SK-N-SH (cell line): ENCODE measurements around the gene ZP4. TPM values are rescaled to one million over a fixed set of nuclear protein-coding genes. Genes with fewer than 3 reads are reported as not detected.

Experiments used
- CTCF ChIA-PET: fragments of 300-600, 350-600 bp; formaldehyde crosslinking; extraction: SDS; loops from one replicate; lab custom pipeline; 2021; lab: Yijun Ruan, JAX
- POLR2A ChIA-PET: fragments of 350-600 bp; sonication (Branson Sonifier 250); formaldehyde crosslinking; extraction: SDS; loops from one replicate; lab custom pipeline; 2020; ENCODE audit warnings: antibody characterized with exemption, inconsistent platforms; lab: Yijun Ruan, JAX
- DNase-seq: peaks from one replicate; pipeline ENCODE4 v3.0.0; 2012
- H2AFZ ChIP-seq: fragments of 200-600 bp; sonication (generic); 2 replicates; pipeline ENCODE4 v1.8.1; 2016; ENCODE audit warnings: antibody characterized with exemption, mild to moderate bottlenecking, low read depth
- H3F3A ChIP-seq: fragments of 200-600 bp; sonication (generic); replicated peaks from 2 replicates; pipeline ENCODE3; 2016; ENCODE audit warnings: antibody characterized with exemption, mild to moderate bottlenecking; ENCODE audit not compliant: insufficient read depth
- H3K27ac ChIP-seq, 2 experiments: fragments of 200-500 bp in 1 of 2; fragments of 200-600 bp in 1 of 2; sonication (Bioruptor generic) in 1 of 2; sonication (generic), shearing (Covaris generic) in 1 of 2; 2 replicates each; pipeline versions ENCODE4 v1.5.1 to v1.6.1; 2014 to 2016; ENCODE audit warnings: low read depth in 2 of 2, inconsistent platforms in 1 of 2, low read length in 1 of 2, mild to moderate bottlenecking in 1 of 2, mixed read lengths in 1 of 2
- H3K27me3 ChIP-seq: fragments of 200-600 bp; sonication (generic), shearing (Covaris generic); 2 replicates; pipeline ENCODE4 v1.6.1; 2016; ENCODE audit warnings: mixed run types; ENCODE audit not compliant: insufficient read depth
- H3K36me3 ChIP-seq, 2 experiments: fragments of 200-500 bp in 1 of 2; fragments of 200-600 bp in 1 of 2; sonication (Bioruptor generic) in 1 of 2; sonication (generic) in 1 of 2; replicated peaks in 1 of 2; 2 replicates each; pipeline versions ENCODE3 to v1.5.1; 2014 to 2016; ENCODE audit warnings: low read length in 1 of 2, mild to moderate bottlenecking in 1 of 2; ENCODE audit not compliant: insufficient read depth in 2 of 2, control insufficient read depth in 1 of 2
- H3K4me1 ChIP-seq, 2 experiments: fragments of 200-500 bp in 1 of 2; fragments of 200-600 bp in 1 of 2; sonication (Bioruptor generic) in 1 of 2; sonication (generic), shearing (Covaris generic) in 1 of 2; 2 replicates each; pipeline versions ENCODE4 v1.5.1 to v1.6.1; 2014 to 2016; ENCODE audit warnings: low read depth in 1 of 2, low read length in 1 of 2, mixed run types in 1 of 2; ENCODE audit not compliant: insufficient read depth in 2 of 2, control insufficient read depth in 1 of 2
- H3K4me2 ChIP-seq: fragments of 200-600 bp; sonication (generic), shearing (Covaris generic); 2 replicates; pipeline ENCODE4 v1.6.1; 2017; ENCODE audit warnings: mixed run types
- H3K4me3 ChIP-seq, 2 experiments: fragments of 200-500 bp in 1 of 2; fragments of 200-600 bp in 1 of 2; sonication (Bioruptor generic) in 1 of 2; sonication (generic), shearing (Covaris generic) in 1 of 2; 2 replicates each; pipeline versions ENCODE4 v1.5.1 to v1.8.1; 2014 to 2016; ENCODE audit warnings: low read depth in 2 of 2, inconsistent platforms in 1 of 2, low read length in 1 of 2, mild to moderate bottlenecking in 1 of 2, mixed read lengths in 1 of 2, moderate library complexity in 1 of 2
- H3K79me2 ChIP-seq: fragments of 200-600 bp; sonication (generic); 2 replicates; pipeline ENCODE4 v1.8.1; 2017; ENCODE audit warnings: mild to moderate bottlenecking; ENCODE audit not compliant: insufficient read depth
- H3K9ac ChIP-seq: fragments of 200-600 bp; sonication (generic); 2 replicates; pipeline ENCODE4 v1.6.1; 2017; ENCODE audit warnings: mixed run types
- H3K9me2 ChIP-seq: fragments of 200-600 bp; sonication (generic); 2 replicates; pipeline ENCODE4 v1.6.1; 2017; ENCODE audit warnings: mixed run types
- H3K9me3 ChIP-seq: fragments of 200-600 bp; sonication (generic); 2 replicates; pipeline ENCODE4 v1.6.1; 2017; ENCODE audit warnings: mixed run types, mild to moderate bottlenecking, moderate library complexity
- H4K20me1 ChIP-seq: fragments of 200-600 bp; sonication (generic); 2 replicates; pipeline ENCODE4 v1.6.1; 2017; ENCODE audit warnings: mild to moderate bottlenecking, mixed run types; ENCODE audit not compliant: insufficient read depth
- CHD2 ChIP-seq: fragments of 150-350 bp; IDR thresholded peaks from 2 replicates; pipeline ENCODE4 v1.6.1; 2018; ENCODE audit warnings: low read length; ENCODE audit not compliant: partially characterized antibody
- CTCF ChIP-seq: fragments of 200-600 bp; sonication (generic); IDR thresholded peaks from 2 replicates; pipeline ENCODE4 v1.6.1; 2017; ENCODE audit warnings: antibody characterized with exemption, mild to moderate bottlenecking, moderate library complexity
- ELF1 ChIP-seq: IDR thresholded peaks from 2 replicates; pipeline ENCODE4 v1.4.0; 2012
- EP300 ChIP-seq, 2 experiments: IDR thresholded peaks; 2 replicates each; pipeline versions ENCODE4 v1.4.0 to v1.6.1; 2012; ENCODE audit warnings: borderline replicate concordance in 1 of 2, low read depth in 1 of 2, low read length in 1 of 2
- GATA2 ChIP-seq: sonication (generic); formaldehyde crosslinking; IDR thresholded peaks from 2 replicates; pipeline ENCODE4 v1.5.0; 2020; ENCODE audit warnings: mild to moderate bottlenecking, missing genetic modification reagents
- MEF2A ChIP-seq: IDR thresholded peaks from 2 replicates; pipeline ENCODE4 v1.4.0; 2012; ENCODE audit warnings: low read depth, borderline replicate concordance
- PBX3 ChIP-seq: IDR thresholded peaks from 2 replicates; pipeline ENCODE4; 2012
- RAD21 ChIP-seq: IDR thresholded peaks from 2 replicates; pipeline ENCODE4 v1.6.1; 2012; ENCODE audit warnings: mild to moderate bottlenecking, low read length
- RCOR1 ChIP-seq: fragments of 150-350 bp; IDR thresholded peaks from 2 replicates; pipeline ENCODE4 v1.6.1; 2017; ENCODE audit warnings: antibody characterized with exemption, low read length
- REST ChIP-seq: IDR thresholded peaks from 2 replicates; pipeline ENCODE4 v1.6.1; 2012; ENCODE audit warnings: mild to moderate bottlenecking, low read depth, low read length, moderate library complexity
- SIN3A ChIP-seq: IDR thresholded peaks from 2 replicates; pipeline ENCODE4 v1.6.1; 2012; ENCODE audit warnings: low read depth, mild to moderate bottlenecking, low read length, moderate library complexity, borderline replicate concordance
- SMC3 ChIP-seq: IDR thresholded peaks from 2 replicates; pipeline ENCODE4 v1.6.1; 2012; ENCODE audit warnings: low read depth, low read length, improper control_type of control experiment
- TCF12 ChIP-seq: IDR thresholded peaks from 2 replicates; pipeline ENCODE4 v1.4.0; 2012
- ZBTB33 ChIP-seq: IDR thresholded peaks from 2 replicates; pipeline ENCODE4 v1.4.0; 2012; ENCODE audit warnings: low read depth, borderline replicate concordance
- WGBS: methylation state at CpG from one replicate; pipeline ENCODE4 v1.1.6; 2017; ENCODE audit warnings: low lambda C conversion rate; 5-methylcytosine and 5-hydroxymethylcytosine counted together
- polyA plus RNA-seq, 3 experiments: library from polyadenylated mRNA; depleted of rRNA; stranded (reverse); fragments of >200 nt; gene quantifications; 2 replicates each; pipeline ENCODE4 v1.2.3, GENCODE V29; 2012

Gene ZP4
- polyA plus RNA-seq, 1 of the 3 experiments (the other 2 are of a cell fraction), result not detected

- no peak for DNase-seq
- Histone ChIP-seq H3K79me2 (no peaks in the 10 kb centered on the region), H2AFZ (no peak overlapping the region), H3K36me3 (no peaks in the 10 kb centered on the region)
- TF ChIP-seq REST (no peak), SMC3 (no peak), EP300 (IDR thresholded peaks at IDR 0.05; ENCODE audit: borderline replicate concordance in 1 of 2, low read depth in 1 of 2, low read length in 1 of 2) (no peak), PBX3 (no peak), RAD21 (no peak), CHD2 (no peak), CTCF (no peak), ZBTB33 (no peak), MEF2A (no peak), GATA2 (CRISPR knock-in tag) (no peak), TCF12 (no peak), ELF1 (no peak), RCOR1 (no peak), SIN3A (no peak)
- TF ChIP-seq, all 33 proteins: peak for 0
- Histone ChIP-seq H3K9ac (no peak overlapping the region), H3F3A (no peaks in the 10 kb centered on the region), H3K9me2 (no peaks in the 10 kb centered on the region), H4K20me1 (no peaks in the 10 kb centered on the region), H3K4me2 (no peak overlapping the region), H3K4me1 (no peaks in the 10 kb centered on the region), H3K27me3 (no peaks in the 10 kb centered on the region), H3K27ac (no peak overlapping the region), H3K4me3 (no peak overlapping the region), H3K9me3 (no peaks in the 10 kb centered on the region)
- POLR2A ChIA-PET, result no interaction called here
- CTCF ChIA-PET, result interaction anchor here (0.9 to 1.5 kb wide), 2 partner anchors 10 to 23 kb away, joined by 3 to 4 read pairs; no protein-coding TSS in a partner anchor
- WGBS, result 61% methylated on average over 4 of the region's 4 CpGs
These were observed 3.2 kb downstream of the ZP4 start for GRCh38 chr1:237887542-237887941.
